Large intestine (tissue), 3 donors: ENCODE results near the gene KRT222. TPM values are rescaled to one million over a fixed set of nuclear protein-coding genes. Genes with fewer than 3 reads are reported as not detected.

ENCODE experiments used
- DNase-seq, 2 donors: peaks; one replicate each; pipeline versions ENCODE4 v3.0.0 to v3.0.0-alpha.2; 2013
- H3K27ac ChIP-seq: one replicate; pipeline ENCODE4 v1.5.1; 2013; ENCODE audit warnings: low read length
- H3K27me3 ChIP-seq: 2 replicates; pipeline ENCODE4 v1.6.1; 2013; ENCODE audit warnings: low read length; ENCODE audit not compliant: control insufficient read depth, insufficient read depth
- H3K36me3 ChIP-seq: 2 replicates; pipeline ENCODE4 v1.6.1; 2013; ENCODE audit warnings: low read length; ENCODE audit not compliant: control insufficient read depth, insufficient read depth
- H3K4me1 ChIP-seq: one replicate; pipeline ENCODE4 v1.6.1; 2013; ENCODE audit warnings: low read length; ENCODE audit not compliant: control insufficient read depth, insufficient read depth
- H3K4me3 ChIP-seq: one replicate; pipeline ENCODE4 v1.5.1; 2013; ENCODE audit warnings: low read length
- H3K9me3 ChIP-seq: one replicate; pipeline ENCODE4 v1.6.1; 2013; ENCODE audit warnings: mild to moderate bottlenecking, low read depth, low read length, moderate library complexity; ENCODE audit not compliant: control insufficient read depth
- WGBS: methylation state at CpG from one replicate; pipeline ENCODE4 v1.1.5; 2013; ENCODE audit warnings: low lambda C conversion rate; ENCODE audit not compliant: insufficient coverage; 5-methylcytosine and 5-hydroxymethylcytosine counted together
- polyA plus RNA-seq: library from polyadenylated mRNA; unstranded; fragments of 120-200 nt; gene quantifications from one replicate; pipeline ENCODE4 v1.2.1, GENCODE V29; 2013

The KRT222 gene
- polyA plus RNA-seq, 1 donor = 2.0 TPM

DNA sequence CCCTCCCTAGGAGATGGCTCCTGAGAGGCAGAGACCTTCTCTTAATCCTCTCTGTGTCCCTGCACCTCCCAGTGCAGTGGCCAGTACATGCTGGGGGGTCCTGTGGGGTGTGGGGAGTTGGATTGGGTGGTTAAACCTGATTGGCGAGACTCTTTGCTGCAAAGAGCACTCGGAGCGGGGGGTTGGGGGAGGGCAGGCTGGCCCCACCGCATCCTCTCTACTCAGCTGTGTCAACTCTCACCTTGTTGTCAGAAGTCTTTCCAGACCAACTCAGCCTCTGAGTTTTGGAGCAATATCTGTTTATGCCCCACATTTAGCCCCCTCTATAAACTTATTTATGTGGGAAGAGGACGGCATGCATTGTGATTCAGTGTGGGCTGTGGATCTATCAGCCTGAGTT is 57.3 kb downstream of the KRT222 start:
- Histone ChIP-seq H3K4me3 (no peak overlapping the region), H3K4me1 (no peaks in the 10 kb centered on the region), H3K27me3 (peaks cover under 1% of the 10 kb centered on the region), H3K36me3 (no peaks in the 10 kb centered on the region), H3K27ac (no peak overlapping the region), H3K9me3 (no peaks in the 10 kb centered on the region)
- no CpG with 5 or more reads among the region's 5 CpGs for WGBS
- no peak for DNase-seq

DNA sequence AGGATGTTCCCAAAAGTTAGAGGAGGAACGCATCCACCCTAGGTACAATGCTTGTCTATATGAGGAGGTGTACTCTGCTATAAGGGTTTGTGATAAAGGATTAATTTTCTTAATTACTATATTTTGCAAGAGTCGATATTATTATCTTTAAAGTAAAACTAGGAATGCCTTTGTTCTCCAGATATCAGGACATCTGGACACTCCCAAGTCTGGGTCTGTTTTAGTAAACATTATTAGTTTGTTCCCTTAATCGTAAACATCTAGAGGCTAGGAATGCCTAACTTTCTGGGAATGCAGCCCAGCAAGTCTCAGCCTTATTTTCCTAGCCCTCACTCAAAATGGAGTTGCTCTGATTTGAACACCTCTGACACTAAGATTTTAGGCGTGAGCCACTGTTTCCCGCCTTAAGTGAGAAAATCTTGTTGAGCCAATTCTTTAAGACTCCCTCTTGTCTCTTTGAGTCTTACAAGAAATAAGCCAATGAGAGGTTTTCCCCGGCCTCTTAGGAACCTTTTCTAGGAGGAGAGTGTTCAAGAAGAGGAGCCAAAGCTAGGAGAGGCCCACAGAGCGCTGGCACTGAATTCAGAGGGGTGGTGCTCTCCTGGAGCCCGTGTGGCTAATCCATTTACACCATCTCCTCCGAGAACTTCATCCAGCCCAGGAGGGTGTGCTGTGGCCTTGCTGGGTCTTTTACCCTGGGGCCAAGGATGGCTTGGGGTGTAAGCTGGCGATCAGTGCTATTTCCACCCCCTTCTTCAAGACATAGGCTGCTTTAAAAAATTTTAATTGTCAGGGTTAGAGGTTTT is 58.2 kb downstream of the KRT222 start:
- Histone ChIP-seq H3K36me3 (no peaks in the 10 kb centered on the region), H3K27ac (no peak overlapping the region), H3K4me1 (no peaks in the 10 kb centered on the region), H3K9me3 (no peaks in the 10 kb centered on the region), H3K27me3 (no peaks in the 10 kb centered on the region), H3K4me3 (no peak overlapping the region)
- WGBS = 38% methylated on average over 1 of the region's 10 CpGs
- DNase-seq = no peak

DNA sequence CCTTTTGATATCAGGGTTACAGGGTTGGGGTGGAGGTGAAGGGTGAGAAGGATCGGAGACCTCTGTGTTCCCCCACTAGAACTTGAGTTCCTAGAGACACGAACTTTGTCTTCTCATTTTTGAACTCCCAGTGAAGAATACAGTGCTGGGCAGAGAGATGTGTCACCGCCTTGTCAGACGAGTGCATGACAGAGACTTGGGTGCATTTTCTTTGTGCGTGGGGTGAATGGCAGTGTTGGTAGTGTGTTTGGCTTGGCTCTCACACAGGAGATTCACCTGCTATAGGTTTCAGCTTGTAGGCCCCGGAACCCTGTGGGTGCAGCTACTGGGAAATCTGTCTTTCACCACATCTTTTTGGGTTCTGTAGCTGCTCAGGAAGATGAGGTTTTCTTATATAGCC is 59.7 kb downstream of the KRT222 start:
- H3K27ac ChIP-seq = no peak overlapping the region
- no CpG with 5 or more reads among the region's 6 CpGs for WGBS
- no peaks in the 10 kb centered on the region for H3K27me3 ChIP-seq
- no peaks in the 10 kb centered on the region for H3K36me3 ChIP-seq
- no peaks in the 10 kb centered on the region for H3K9me3 ChIP-seq
- no peak overlapping the region for H3K4me3 ChIP-seq
- DNase-seq = no peak
- no peaks in the 10 kb centered on the region for H3K4me1 ChIP-seq

Other genes starting within 250 kb of the KRT222 start
- 68.4 TPM for gene TOP2A, start 247.3 kb downstream of the KRT222 start, polyA plus RNA-seq
- gene IGFBP4, start 221.7 kb downstream of the KRT222 start, polyA plus RNA-seq = 111 TPM
- gene TNS4, start 163.6 kb downstream of the KRT222 start, polyA plus RNA-seq = 0.06 TPM
- gene CCR7, start 99.7 kb downstream of the KRT222 start, polyA plus RNA-seq = 0.64 TPM
- 127 TPM for gene SMARCE1, start 17.4 kb downstream of the KRT222 start, polyA plus RNA-seq
- not detected for gene KRT24, start 38.6 kb upstream of the KRT222 start, polyA plus RNA-seq
- 0.75 TPM for gene KRT25, start 90.2 kb upstream of the KRT222 start, polyA plus RNA-seq
- gene KRT26, start 107.0 kb upstream of the KRT222 start, polyA plus RNA-seq = not detected
- not detected for gene KRT27, start 117.4 kb upstream of the KRT222 start, polyA plus RNA-seq
- gene KRT28, start 134.8 kb upstream of the KRT222 start, polyA plus RNA-seq = not detected
- gene KRT10, start 157.4 kb upstream of the KRT222 start, polyA plus RNA-seq = 40.7 TPM
- 0.16 TPM for gene KRT12, start 202.0 kb upstream of the KRT222 start, polyA plus RNA-seq
- gene KRT20, start 220.1 kb upstream of the KRT222 start, polyA plus RNA-seq = 31.7 TPM